ENCODE measurements around the gene HIVEP3.

HIVEP3 gene

GRCh38 chr1:41519667-41520066 is 399.1 kb downstream of the HIVEP3 start:
- no peak overlapping the region for H3K27ac ChIP-seq (ENCODE audit: low read length)
- DNase-seq, result no peak

GRCh38 chr1:41518471-41518870 is 400.3 kb downstream of the HIVEP3 start:
- Histone ChIP-seq H3K9me3 (replicated peaks; ENCODE audit: insufficient read depth, low read length) (no peaks in the 10 kb centered on the region), H3K79me2 (ENCODE audit: low read length) (no peaks in the 10 kb centered on the region), H4K20me1 (ENCODE audit: insufficient read depth, low read length) (no peaks in the 10 kb centered on the region), H3K4me3 (ENCODE audit: low read length) (no peak overlapping the region), H3K4me1 (ENCODE audit: low read length) (peaks cover 21% of the 10 kb centered on the region), H2AFZ (ENCODE audit: low read length) (no peak overlapping the region), H3K36me3 (replicated peaks; ENCODE audit: insufficient read depth, low read length) (no peaks in the 10 kb centered on the region), H3F3A (ENCODE audit: insufficient read depth, low read length) (no peaks in the 10 kb centered on the region), H3K4me2 (ENCODE audit: low read depth, low read length) (no peak overlapping the region), H3K9me2 (replicated peaks; ENCODE audit: insufficient read depth, low read length) (no peaks in the 10 kb centered on the region), H3K27ac (ENCODE audit: low read length) (no peak overlapping the region), H3K27me3 (replicated peaks; ENCODE audit: insufficient read depth, low read length) (no peaks in the 10 kb centered on the region), H3K9ac (ENCODE audit: low read length) (no peak overlapping the region)
- no peak for TF ChIP-seq EZH2phosphoT487 (IDR thresholded peaks at IDR 0.05; ENCODE audit: low read length)
- TF ChIP-seq EZH2 (optimal IDR thresholded peaks at IDR 0.05; ENCODE audit: low read depth, low read length), result no peak
- no peak for TF ChIP-seq CTCF (IDR thresholded peaks at IDR 0.05; ENCODE audit: low read length)
- no peak for DNase-seq

More at GRCh38 chr1:41519667-41520066, 399.1 kb downstream of the HIVEP3 start:
- no peaks in the 10 kb centered on the region for H3K27me3 ChIP-seq (replicated peaks; ENCODE audit: insufficient read depth, low read length)
- no peaks in the 10 kb centered on the region for H3K79me2 ChIP-seq (ENCODE audit: low read length)
- H3K4me2 ChIP-seq (ENCODE audit: low read depth, low read length), result no peak overlapping the region
- H4K20me1 ChIP-seq (ENCODE audit: insufficient read depth, low read length), result no peaks in the 10 kb centered on the region
- no peaks in the 10 kb centered on the region for H3F3A ChIP-seq (ENCODE audit: insufficient read depth, low read length)
- H3K4me3 ChIP-seq (ENCODE audit: low read length), result no peak overlapping the region
- peaks cover 21% of the 10 kb centered on the region for H3K4me1 ChIP-seq (ENCODE audit: low read length)
- H3K9me2 ChIP-seq (replicated peaks; ENCODE audit: insufficient read depth, low read length), result no peaks in the 10 kb centered on the region
- no peaks in the 10 kb centered on the region for H3K36me3 ChIP-seq (replicated peaks; ENCODE audit: insufficient read depth, low read length)
- H3K9ac ChIP-seq (ENCODE audit: low read length), result no peak overlapping the region
- no peak for TF ChIP-seq EZH2phosphoT487 (IDR thresholded peaks at IDR 0.05; ENCODE audit: low read length)
- TF ChIP-seq EZH2 (optimal IDR thresholded peaks at IDR 0.05; ENCODE audit: low read depth, low read length), result no peak
- no peak for TF ChIP-seq CTCF (IDR thresholded peaks at IDR 0.05; ENCODE audit: low read length)
- H3K9me3 ChIP-seq (replicated peaks; ENCODE audit: insufficient read depth, low read length), result no peaks in the 10 kb centered on the region
- no peak overlapping the region for H2AFZ ChIP-seq (ENCODE audit: low read length)

GRCh38 chr1:41517062-41517438 is 401.7 kb downstream of the HIVEP3 start:
- H3K27me3 ChIP-seq (replicated peaks; ENCODE audit: insufficient read depth, low read length), result no peaks in the 10 kb centered on the region
- H4K20me1 ChIP-seq (ENCODE audit: insufficient read depth, low read length), result no peaks in the 10 kb centered on the region
- H3F3A ChIP-seq (ENCODE audit: insufficient read depth, low read length), result no peaks in the 10 kb centered on the region
- peak overlapping the region; percentile 75 for H3K9ac ChIP-seq (ENCODE audit: low read length)
- H3K9me2 ChIP-seq (replicated peaks; ENCODE audit: insufficient read depth, low read length), result no peaks in the 10 kb centered on the region
- TF ChIP-seq CTCF (IDR thresholded peaks at IDR 0.05; ENCODE audit: low read length) (no peak), EZH2phosphoT487 (IDR thresholded peaks at IDR 0.05; ENCODE audit: low read length) (no peak), EZH2 (optimal IDR thresholded peaks at IDR 0.05; ENCODE audit: low read depth, low read length) (no peak)
- H2AFZ ChIP-seq (ENCODE audit: low read length), result peak overlapping the region; percentile 90
- H3K4me3 ChIP-seq (ENCODE audit: low read length), result peak overlapping the region; percentile 71
- peak overlapping the region; percentile 98 for H3K4me2 ChIP-seq (ENCODE audit: low read depth, low read length)
- H3K4me1 ChIP-seq (ENCODE audit: low read length), result peaks cover 21% of the 10 kb centered on the region
- no peaks in the 10 kb centered on the region for H3K9me3 ChIP-seq (replicated peaks; ENCODE audit: insufficient read depth, low read length)
- H3K36me3 ChIP-seq (replicated peaks; ENCODE audit: insufficient read depth, low read length), result no peaks in the 10 kb centered on the region
- peak overlapping the region; percentile 31; the same call in 1 of the 2 replicates for H3K27ac ChIP-seq (ENCODE audit: low read length)
- no peaks in the 10 kb centered on the region for H3K79me2 ChIP-seq (ENCODE audit: low read length)
- peak; percentile 75 for DNase-seq
